HCT116 (cell line): ENCODE measurements around the gene CELA2B. TPM values are rescaled to one million over a fixed set of nuclear protein-coding genes. Genes with fewer than 3 reads are reported as not detected.

Source experiments
- ATAC-seq: fragments of 200-7000 bp; cut with Tn5 transposase; 2 replicates; pipeline ENCODE4 v1.9.1; 2020; ENCODE audit warnings: mild to moderate bottlenecking, moderate library complexity
- BruUV-seq: library from RNA; stranded (reverse); fragments of 400-500 nt; replicated peaks from 2 replicates; lab custom pipeline; 2021; lab: Mats Ljungman, UMichigan
- CTCF ChIA-PET: fragments of 300-600 bp; sonication (Branson Sonifier 250); formaldehyde crosslinking; loops from one replicate; lab custom pipeline; 2021; ENCODE audit warnings: antibody characterized with exemption; lab: Charles Lee
- POLR2A ChIA-PET: fragments of 300-600, 350-600 bp; sonication (Branson Sonifier 250); formaldehyde crosslinking; loops from one replicate; lab custom pipeline; 2021; ENCODE audit warnings: antibody characterized with exemption; lab: Charles Lee
- RAD21 ChIA-PET, 2 experiments: fragments of 300-600 bp; sonication (Branson Sonifier 250); formaldehyde crosslinking; loops; one replicate each; lab custom pipeline; 2023; ENCODE audit warnings: low total read pairs in 2 of 2; ENCODE audit not compliant: uncharacterized antibody in 2 of 2, unreplicated experiment in 2 of 2, low non-redundant PET in 1 of 2; lab: Charles Lee
- DNase-seq: peaks from one replicate; pipeline ENCODE4 v3.0.0-alpha.2; 2010; ENCODE audit warnings: low read depth, low spot score
- H2AFZ ChIP-seq: fragments of 200-600 bp; shearing (Covaris generic), sonication (generic); 2 replicates; pipeline ENCODE4 v1.6.1; 2017; ENCODE audit warnings: low read depth, mixed run types, mixed read lengths, antibody characterized with exemption, low read length; ENCODE audit not compliant: poor library complexity, severe bottlenecking
- H3K27ac ChIP-seq: 2 replicates; pipeline ENCODE4 v1.5.1; 2012; ENCODE audit warnings: low read depth, low read length
- H3K27me3 ChIP-seq: fragments of 200-600 bp; sonication (generic); 2 replicates; pipeline ENCODE4 v1.6.1; 2016; ENCODE audit warnings: mixed run types, low read length, mixed read lengths; ENCODE audit not compliant: insufficient read depth
- H3K36me3 ChIP-seq, 2 experiments: fragments of 200-500 bp in 1 of 2; fragments of 200-600 bp in 1 of 2; sonication (Bioruptor generic) in 1 of 2; sonication (generic) in 1 of 2; 2 replicates each; pipeline versions ENCODE4 v1.5.1 to v1.6.1; 2014 to 2016; ENCODE audit warnings: low read length in 2 of 2, inconsistent platforms in 1 of 2, mixed read lengths in 1 of 2, mixed run types in 1 of 2; ENCODE audit not compliant: insufficient read depth in 2 of 2, control insufficient read depth in 1 of 2
- H3K4me1 ChIP-seq, 2 experiments: fragments of 200-600 bp in 1 of 2; sonication (generic) in 1 of 2; 2 replicates each; pipeline versions ENCODE4 v1.5.1 to v1.6.1; 2012 to 2017; ENCODE audit warnings: low read length in 2 of 2, inconsistent platforms in 1 of 2, mild to moderate bottlenecking in 1 of 2, mixed read lengths in 1 of 2, mixed run types in 1 of 2, moderate library complexity in 1 of 2; ENCODE audit not compliant: insufficient read depth in 2 of 2, control insufficient read depth in 1 of 2
- H3K4me2 ChIP-seq: fragments of 200-600 bp; sonication (generic); 2 replicates; pipeline ENCODE4 v1.6.1; 2017; ENCODE audit warnings: mixed run types, low read length, mixed read lengths
- H3K4me3 ChIP-seq, 2 experiments: fragments of 200-600 bp in 1 of 2; sonication (generic) in 1 of 2; replicated peaks in 1 of 2; 2 replicates each; pipeline ENCODE4 v1.5.1; 2011 to 2016; ENCODE audit warnings: low read length in 2 of 2, control low read depth in 1 of 2, low read depth in 1 of 2, mild to moderate bottlenecking in 1 of 2, mixed read lengths in 1 of 2, mixed run types in 1 of 2
- H3K79me2 ChIP-seq: fragments of 200-600 bp; sonication (generic); 2 replicates; pipeline ENCODE4 v1.6.1; 2017; ENCODE audit warnings: mild to moderate bottlenecking, mixed run types, low read length, moderate library complexity, mixed read lengths; ENCODE audit not compliant: insufficient read depth
- H3K9ac ChIP-seq: fragments of 200-600 bp; sonication (generic); 2 replicates; pipeline ENCODE4 v1.6.1; 2016; ENCODE audit warnings: low read length, mixed read lengths
- H3K9me2 ChIP-seq: fragments of 200-600 bp; sonication (generic), shearing (Covaris generic); 2 replicates; pipeline ENCODE4 v1.6.1; 2017; ENCODE audit warnings: mixed run types, mild to moderate bottlenecking, moderate library complexity; ENCODE audit not compliant: insufficient read depth
- H3K9me3 ChIP-seq, 2 experiments: fragments of 200-500 bp in 1 of 2; fragments of 200-600 bp in 1 of 2; sonication (Bioruptor generic) in 1 of 2; sonication (generic) in 1 of 2; 2 replicates each; pipeline ENCODE4 v1.6.1; 2014 to 2017; ENCODE audit warnings: low read length in 2 of 2, mixed read lengths in 2 of 2, inconsistent platforms in 1 of 2, low read depth in 1 of 2, mild to moderate bottlenecking in 1 of 2, mixed run types in 1 of 2, moderate library complexity in 1 of 2; ENCODE audit not compliant: control insufficient read depth in 1 of 2, insufficient read depth in 1 of 2
- H4K20me1 ChIP-seq: fragments of 200-600 bp; sonication (generic), shearing (Covaris generic); 2 replicates; pipeline ENCODE4 v1.6.1; 2017; ENCODE audit warnings: mixed run types, mild to moderate bottlenecking, moderate library complexity; ENCODE audit not compliant: insufficient read depth
- CBX3 ChIP-seq: IDR thresholded peaks from 2 replicates; pipeline ENCODE4 v1.6.1; 2012; ENCODE audit warnings: low read depth
- CEBPB ChIP-seq: IDR thresholded peaks from 2 replicates; pipeline ENCODE4 v1.6.1; 2012; ENCODE audit warnings: low read depth
- CTCF ChIP-seq, 3 experiments: fragments of 200-600 bp in 1 of 3; sonication (generic) in 1 of 3; IDR thresholded peaks in 2 of 3; conservative IDR thresholded peaks in 1 of 3; 2 replicates each; pipeline ENCODE4 v1.5.1; 2012 to 2017; ENCODE audit warnings: low read depth in 2 of 3, low read length in 2 of 3, antibody characterized with exemption in 1 of 3, borderline replicate concordance in 1 of 3, control low read depth in 1 of 3, mild to moderate bottlenecking in 1 of 3, mixed read lengths in 1 of 3, mixed run types in 1 of 3, moderate library complexity in 1 of 3; ENCODE audit not compliant: insufficient read depth in 1 of 3
- EZH2phosphoT487 ChIP-seq: fragments of 200-600 bp; IDR thresholded peaks from 2 replicates; pipeline ENCODE4 v1.6.1; 2018; ENCODE audit warnings: antibody characterized with exemption, borderline replicate concordance
- FOSL1 ChIP-seq: IDR thresholded peaks from 2 replicates; pipeline ENCODE4 v1.6.1; 2012; ENCODE audit warnings: low read depth
- MAX ChIP-seq: IDR thresholded peaks from 2 replicates; pipeline ENCODE4 v1.6.1; 2012
- SIN3A ChIP-seq: IDR thresholded peaks from 2 replicates; pipeline ENCODE4 v1.6.1; 2012; ENCODE audit warnings: low read depth
- SRF ChIP-seq: IDR thresholded peaks from 2 replicates; pipeline ENCODE4 v1.6.1; 2012; ENCODE audit warnings: low read depth
- TCF7L2 ChIP-seq: IDR thresholded peaks from 2 replicates; pipeline ENCODE4 v1.7.0; 2011; ENCODE audit warnings: borderline replicate concordance, inconsistent platforms; ENCODE audit not compliant: insufficient read depth, insufficient read length; ENCODE audit errors: extremely low read depth
- YY1 ChIP-seq: IDR thresholded peaks from 2 replicates; pipeline ENCODE4 v1.6.1; 2011; ENCODE audit warnings: low read length, low read depth, moderate library complexity, mild to moderate bottlenecking; ENCODE audit not compliant: insufficient replicate concordance; ENCODE audit errors: extremely low read depth
- ZBTB33 ChIP-seq: IDR thresholded peaks from 2 replicates; pipeline ENCODE4 v1.6.1; 2011; ENCODE audit warnings: mild to moderate bottlenecking, low read length, moderate library complexity; ENCODE audit not compliant: insufficient replicate concordance; ENCODE audit errors: extremely low read depth
- intact Hi-C: fragments of 100-400 bp; cut with micrococcal nuclease; formaldehyde crosslinking; loops from 2 replicates; pipeline ENCODE4 v1.10.0; 2022
- total RNA-seq: library from RNA; stranded (reverse); gene quantifications from one replicate; pipeline ENCODE4 v1.2.1, GENCODE V29; 2021; ENCODE audit not compliant: unreplicated experiment

The CELA2B gene
- total RNA-seq, 1 experiment from 2014 or later = not detected

- no peak for DNase-seq
These were observed 22.2 kb upstream of the CELA2B start for GRCh38 chr1:15453734-15454133.

More at GRCh38 chr1:15453734-15454133, 22.2 kb upstream of the CELA2B start:
- H4K20me1 ChIP-seq = no peaks in the 10 kb centered on the region
- H3K27me3 ChIP-seq = no peaks in the 10 kb centered on the region
- CTCF ChIA-PET = no interaction called here
- H2AFZ ChIP-seq = no peak overlapping the region
- no peak overlapping the region for H3K4me2 ChIP-seq
- BruUV-seq = no TSS peak
- RAD21 ChIA-PET = no interaction called here
- H3K4me1 ChIP-seq = no peaks in the 10 kb centered on the region
- POLR2A ChIA-PET = no interaction called here
- no peaks in the 10 kb centered on the region for H3K79me2 ChIP-seq
- H3K36me3 ChIP-seq = no peaks in the 10 kb centered on the region
- no peak for TF ChIP-seq CEBPB
- no peak for TF ChIP-seq TCF7L2
- TF ChIP-seq SIN3A = no peak
- no peak for TF ChIP-seq CTCF (IDR thresholded peaks at IDR 0.05 in 2 of 3, conservative IDR thresholded peaks at IDR 0.05 in 1 of 3; ENCODE audit: borderline replicate concordance in 1 of 3, insufficient read depth in 1 of 3, low read depth in 2 of 3, low read length in 2 of 3)
- no peak for TF ChIP-seq EZH2phosphoT487
- no peak for TF ChIP-seq SRF
- no peak for TF ChIP-seq FOSL1
- no peak for TF ChIP-seq MAX
- no peak for TF ChIP-seq YY1
- no peak for TF ChIP-seq CBX3
- no peak for TF ChIP-seq ZBTB33
- no peak overlapping the region for H3K27ac ChIP-seq
- H3K4me3 ChIP-seq = no peak overlapping the region
- H3K9ac ChIP-seq = no peak overlapping the region
- no peaks in the 10 kb centered on the region for H3K9me2 ChIP-seq
- no peak for ATAC-seq
- intact Hi-C loops = no loop called here
- peaks cover 0 to 3% of the 10 kb centered on the region in 2 experiments; a peak in 1 of 4 replicates for H3K9me3 ChIP-seq
